ENCODE measurements around the gene PIP5KL1. TPM values are rescaled to one million over a fixed set of nuclear protein-coding genes. Genes with fewer than 3 reads are reported as not detected.

The PIP5KL1 gene
- total and polyA plus RNA-seq, 2 experiments from 2014 or later: 1.4 to 1.6 TPM

DNA sequence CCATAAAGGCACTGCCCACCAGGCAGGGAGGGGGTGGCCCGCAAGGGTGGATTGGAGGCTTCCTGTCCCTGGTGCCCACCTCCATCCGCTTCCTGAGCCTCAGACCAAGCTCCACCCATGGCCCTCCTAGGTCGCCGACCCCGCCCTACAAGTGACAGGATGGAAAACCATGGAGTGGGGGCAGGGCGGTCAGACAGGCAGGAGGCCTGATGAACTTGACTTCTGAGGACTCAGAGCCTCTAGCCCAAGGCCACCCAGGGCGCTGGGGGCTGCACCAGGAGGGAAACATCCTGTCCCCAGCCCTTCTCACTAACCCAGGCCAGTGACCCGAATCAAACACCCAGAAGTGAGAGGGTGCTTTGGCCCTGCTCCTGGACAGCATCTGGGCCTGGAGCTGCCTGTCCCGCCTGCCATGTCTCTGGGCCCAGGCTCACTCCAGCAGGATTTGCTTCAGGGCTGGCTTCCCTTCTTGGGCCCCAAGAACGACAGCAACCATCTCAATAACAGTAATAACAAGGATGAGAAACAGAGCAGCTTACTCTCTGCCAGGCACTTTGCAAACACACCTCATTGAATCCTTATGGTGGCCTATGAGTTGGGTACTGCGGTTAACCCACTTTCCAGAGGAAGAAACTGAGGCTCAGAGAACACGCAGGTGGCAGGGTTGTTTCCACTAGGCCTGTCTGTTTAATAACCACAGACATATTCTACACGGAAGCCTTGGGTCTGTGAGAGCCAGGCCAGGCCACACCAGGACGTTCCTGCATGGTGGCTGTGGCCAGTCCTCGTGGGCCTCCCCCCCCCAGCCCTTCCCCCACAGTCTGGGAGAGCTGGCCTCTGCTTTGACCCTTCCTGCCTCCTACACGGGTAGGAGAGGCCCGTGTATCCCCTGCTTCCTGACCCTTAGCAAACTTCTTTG lies 26.8 kb downstream of the PIP5KL1 start:
- Histone ChIP-seq H3K4me1 (ENCODE audit: insufficient read depth) (peaks cover 28% of the 10 kb centered on the region), H3K4me3 (no peak overlapping the region)
- DNase-seq (ENCODE audit: low spot score): peak; percentile 48

GRCh38 chr9:127899128-127899943 lies 31.2 kb downstream of the PIP5KL1 start, which contains the start of gene ST6GALNAC6:
Gene ST6GALNAC6, minus strand, starts transcription at chr9:127899603. Its CDS starts 1,622 bp downstream, at chr9:127897981.
- Histone ChIP-seq H4K20me1 (ENCODE audit: insufficient read depth, poor library complexity, severe bottlenecking) (no peaks in the 10 kb centered on the region), H3K79me2 (peaks cover 4% of the 10 kb centered on the region), H3K9me2 (replicated peaks; ENCODE audit: insufficient read depth) (no peaks in the 10 kb centered on the region), H3K4me1 (ENCODE audit: insufficient read depth) (peaks cover 41% of the 10 kb centered on the region), H3K36me3 (replicated peaks; ENCODE audit: insufficient read depth, low read depth) (no peaks in the 10 kb centered on the region), H3K4me2 (peak within 1 kb of the TSS; percentile 96), H3K27me3 (no peaks in the 10 kb centered on the region), H3K4me3 (peak within 1 kb of the TSS; percentile 90), H3K9me3 (ENCODE audit: low read depth) (no peaks in the 10 kb centered on the region), H2AFZ (peak within 1 kb of the TSS; percentile 89), H3K27ac (peak within 1 kb of the TSS; percentile 87)
- peak; percentile 92 for DNase-seq (ENCODE audit: low spot score)
- 6% methylated on average over 47 of the region's 89 CpGs for WGBS (ENCODE audit: low lambda C conversion rate, missing lambda C conversion rate)
- TF ChIP-seq EZH2phosphoT487 (IDR thresholded peaks at IDR 0.05; ENCODE audit: low read depth, severe bottlenecking, unreplicated experiment) (no peak), EZH2 (IDR thresholded peaks at IDR 0.05; ENCODE audit: borderline replicate concordance) (no peak)
- TF ChIP-seq, protein P1, sequence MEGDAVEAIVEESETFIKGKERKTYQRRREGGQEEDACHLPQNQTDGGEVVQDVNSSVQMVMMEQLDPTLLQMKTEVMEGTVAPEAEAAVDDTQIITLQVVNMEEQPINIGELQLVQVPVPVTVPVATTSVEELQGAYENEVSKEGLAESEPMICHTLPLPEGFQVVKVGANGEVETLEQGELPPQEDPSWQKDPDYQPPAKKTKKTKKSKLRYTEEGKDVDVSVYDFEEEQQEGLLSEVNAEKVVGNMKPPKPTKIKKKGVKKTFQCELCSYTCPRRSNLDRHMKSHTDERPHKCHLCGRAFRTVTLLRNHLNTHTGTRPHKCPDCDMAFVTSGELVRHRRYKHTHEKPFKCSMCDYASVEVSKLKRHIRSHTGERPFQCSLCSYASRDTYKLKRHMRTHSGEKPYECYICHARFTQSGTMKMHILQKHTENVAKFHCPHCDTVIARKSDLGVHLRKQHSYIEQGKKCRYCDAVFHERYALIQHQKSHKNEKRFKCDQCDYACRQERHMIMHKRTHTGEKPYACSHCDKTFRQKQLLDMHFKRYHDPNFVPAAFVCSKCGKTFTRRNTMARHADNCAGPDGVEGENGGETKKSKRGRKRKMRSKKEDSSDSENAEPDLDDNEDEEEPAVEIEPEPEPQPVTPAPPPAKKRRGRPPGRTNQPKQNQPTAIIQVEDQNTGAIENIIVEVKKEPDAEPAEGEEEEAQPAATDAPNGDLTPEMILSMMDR (IDR thresholded peaks at IDR 0.05; ENCODE audit: poor library complexity): no peak

More for the DNA sequence above, 26.8 kb downstream of the PIP5KL1 start:
- no peaks in the 10 kb centered on the region for H3K9me3 ChIP-seq (ENCODE audit: low read depth)
- no peaks in the 10 kb centered on the region for H3K36me3 ChIP-seq (replicated peaks; ENCODE audit: insufficient read depth, low read depth)
- H2AFZ ChIP-seq: no peak overlapping the region
- H3K27ac ChIP-seq: peak overlapping the region; percentile 71
- peaks cover under 1% of the 10 kb centered on the region for H3K79me2 ChIP-seq
- 61% methylated on average over 17 of the region's 17 CpGs for WGBS (ENCODE audit: low lambda C conversion rate, missing lambda C conversion rate)
- H3K27me3 ChIP-seq: no peaks in the 10 kb centered on the region
- TF ChIP-seq, protein P1 (IDR thresholded peaks at IDR 0.05; ENCODE audit: poor library complexity): no peak
- no peak for TF ChIP-seq EZH2 (IDR thresholded peaks at IDR 0.05; ENCODE audit: borderline replicate concordance)
- no peak for TF ChIP-seq EZH2phosphoT487 (IDR thresholded peaks at IDR 0.05; ENCODE audit: low read depth, severe bottlenecking, unreplicated experiment)
- H3K9me2 ChIP-seq (replicated peaks; ENCODE audit: insufficient read depth): no peaks in the 10 kb centered on the region
- H4K20me1 ChIP-seq (ENCODE audit: insufficient read depth, poor library complexity, severe bottlenecking): no peaks in the 10 kb centered on the region
- no peak overlapping the region for H3K4me2 ChIP-seq

DNA sequence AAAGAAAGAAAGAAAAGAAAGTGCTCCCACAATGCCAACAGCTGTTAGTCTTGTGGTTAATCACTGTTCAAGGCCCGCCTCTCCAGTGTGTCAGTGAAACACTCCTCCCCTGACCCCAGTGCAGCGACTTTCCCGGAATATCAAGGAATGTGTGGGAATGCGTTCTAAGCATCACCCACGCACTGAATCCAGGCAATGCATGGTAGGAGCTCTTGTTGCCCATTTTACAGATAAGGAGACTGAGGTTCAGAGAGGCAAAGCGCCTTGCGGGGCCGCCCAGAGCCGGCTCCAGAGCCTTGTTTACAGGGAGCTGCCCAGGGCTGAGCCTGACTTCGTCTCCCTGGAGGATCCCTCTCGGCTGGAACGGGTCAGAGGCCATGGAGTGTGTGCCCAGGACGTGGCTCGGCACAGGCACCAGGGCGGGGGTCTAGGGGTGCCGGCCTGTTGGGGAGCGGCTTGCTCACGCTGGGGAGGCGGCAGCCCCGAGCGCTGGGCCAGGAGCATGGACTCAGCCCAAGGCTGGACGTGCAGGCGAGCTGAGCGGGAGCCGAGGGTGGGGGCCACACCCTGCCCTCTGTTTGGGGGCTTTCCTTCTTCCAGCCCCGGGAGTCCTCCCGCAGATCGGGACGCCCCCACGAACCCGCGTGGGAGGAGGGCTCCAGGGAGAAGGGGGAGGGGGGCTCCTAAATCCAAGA lies 32.0 kb downstream of the PIP5KL1 start:
- no peaks in the 10 kb centered on the region for H3K36me3 ChIP-seq (replicated peaks; ENCODE audit: insufficient read depth, low read depth)
- H2AFZ ChIP-seq: peak overlapping the region; percentile 89
- peak overlapping the region; percentile 87 for H3K27ac ChIP-seq
- no peaks in the 10 kb centered on the region for H3K27me3 ChIP-seq
- H3K4me3 ChIP-seq: peak overlapping the region; percentile 90
- 31% methylated on average over 19 of the region's 32 CpGs for WGBS (ENCODE audit: low lambda C conversion rate, missing lambda C conversion rate)
- H3K9me2 ChIP-seq (replicated peaks; ENCODE audit: insufficient read depth): no peaks in the 10 kb centered on the region
- no peaks in the 10 kb centered on the region for H3K9me3 ChIP-seq (ENCODE audit: low read depth)
- peaks cover 4% of the 10 kb centered on the region for H3K79me2 ChIP-seq
- H4K20me1 ChIP-seq (ENCODE audit: insufficient read depth, poor library complexity, severe bottlenecking): no peaks in the 10 kb centered on the region
- peaks cover 34% of the 10 kb centered on the region for H3K4me1 ChIP-seq (ENCODE audit: insufficient read depth)
- peak overlapping the region; percentile 96 for H3K4me2 ChIP-seq
- TF ChIP-seq EZH2phosphoT487 (IDR thresholded peaks at IDR 0.05; ENCODE audit: low read depth, severe bottlenecking, unreplicated experiment) (no peak), EZH2 (IDR thresholded peaks at IDR 0.05; ENCODE audit: borderline replicate concordance) (no peak)
- TF ChIP-seq, protein P1 (IDR thresholded peaks at IDR 0.05; ENCODE audit: poor library complexity): no peak
- DNase-seq (ENCODE audit: low spot score): peak; percentile 63
